NCI-H82 treated with DMSO at 0.1 percent for 48 hours (cell line): ENCODE results near the gene NTNG1.
A peak's percentile ranks its signal among the peaks of the same experiment; 100 is the strongest.

Experiments
- DNase-seq: peaks from one replicate; lab custom pipeline; 2025; ENCODE audit not compliant: unreplicated experiment; lab: John Stamatoyannopoulos, UW

Gene NTNG1

DNA sequence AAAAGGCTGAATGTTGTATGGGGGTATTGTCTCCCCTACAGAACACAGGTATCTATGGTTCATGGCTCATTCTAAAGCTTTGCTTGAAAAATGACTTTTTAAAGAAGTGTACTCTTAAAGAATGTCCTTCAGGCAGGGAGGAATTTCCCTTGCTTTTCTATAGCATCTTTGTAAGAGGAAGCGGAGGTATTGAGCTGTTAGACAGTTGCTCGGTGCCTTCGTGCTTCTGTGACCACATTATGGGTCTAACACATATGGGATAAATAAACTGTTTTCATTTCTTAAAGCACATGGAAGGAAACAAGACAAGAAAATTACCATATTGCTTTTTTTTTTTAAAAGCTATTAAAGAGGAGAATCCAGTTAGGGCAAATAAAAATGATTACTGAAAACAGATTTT lies 182.9 kb downstream of the NTNG1 start:
- no peak for DNase-seq

DNA sequence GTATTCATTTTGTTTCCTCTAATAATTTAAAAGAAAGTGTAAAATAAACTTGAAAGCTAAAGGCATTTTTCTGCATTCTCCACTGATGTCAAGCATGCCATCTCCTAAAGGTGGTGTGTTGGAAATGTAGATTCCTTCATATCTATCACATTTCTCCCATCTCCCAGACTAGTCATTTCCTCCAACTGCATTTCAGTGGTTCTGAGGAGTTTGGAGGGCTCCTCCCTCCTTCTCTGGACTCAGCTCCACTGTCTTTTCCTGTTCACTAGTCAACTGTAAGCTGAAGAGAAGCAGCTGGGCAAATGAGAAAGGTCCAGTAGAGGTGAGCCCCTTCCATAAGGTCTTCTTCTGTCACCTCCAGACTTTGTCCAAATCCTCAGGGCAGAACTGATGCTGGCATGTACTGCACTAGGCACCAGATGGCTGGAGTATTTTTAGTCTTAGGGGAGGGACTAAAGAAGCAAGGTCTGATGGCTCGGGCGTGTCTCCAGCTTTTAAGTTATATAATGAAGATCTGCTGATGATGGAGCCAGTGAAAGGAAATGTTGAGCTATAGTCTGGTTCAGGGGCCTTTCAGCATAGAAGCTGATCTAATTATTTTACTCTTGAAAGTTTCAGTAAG lies 186.1 kb downstream of the NTNG1 start:
- DNase-seq, result peak; percentile 95

DNA sequence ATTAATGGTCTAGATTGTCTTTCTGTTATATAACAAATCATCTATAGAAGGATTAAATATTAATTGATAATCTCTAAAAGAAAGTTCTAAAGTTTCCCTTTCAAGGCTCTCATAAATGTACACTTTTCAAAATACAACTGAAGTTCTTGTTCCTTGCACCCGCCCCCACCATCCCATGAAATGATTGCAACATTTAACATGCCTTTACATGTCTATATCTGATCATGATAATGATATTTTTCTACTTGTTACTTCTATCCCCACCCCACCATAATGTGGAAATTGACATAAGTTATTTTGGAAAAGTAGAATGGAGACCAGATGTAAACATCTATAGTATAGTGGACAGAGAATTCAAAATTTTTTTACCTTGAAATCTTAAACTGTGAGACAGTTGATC lies 186.6 kb downstream of the NTNG1 start:
- peak; percentile 25 for DNase-seq

DNA sequence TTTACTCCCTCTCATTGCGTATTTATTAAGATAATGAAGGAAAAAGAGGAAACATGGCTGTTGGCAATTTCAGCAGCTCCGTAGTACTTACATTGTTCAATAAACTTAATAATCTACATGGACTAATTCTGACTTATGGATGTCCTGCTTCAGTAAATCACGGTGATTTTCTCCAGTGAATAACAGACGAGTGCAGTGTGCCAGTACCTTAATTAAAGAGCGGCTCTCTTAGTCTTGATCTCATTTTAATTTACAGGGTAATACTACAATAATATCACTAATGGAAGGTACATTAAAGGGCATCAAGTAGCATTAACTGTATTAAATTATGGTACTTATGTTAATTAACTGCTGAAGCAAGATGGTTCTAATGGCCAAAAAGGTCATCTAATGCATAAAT lies 187.2 kb downstream of the NTNG1 start:
- peak; percentile 99 for DNase-seq

DNA sequence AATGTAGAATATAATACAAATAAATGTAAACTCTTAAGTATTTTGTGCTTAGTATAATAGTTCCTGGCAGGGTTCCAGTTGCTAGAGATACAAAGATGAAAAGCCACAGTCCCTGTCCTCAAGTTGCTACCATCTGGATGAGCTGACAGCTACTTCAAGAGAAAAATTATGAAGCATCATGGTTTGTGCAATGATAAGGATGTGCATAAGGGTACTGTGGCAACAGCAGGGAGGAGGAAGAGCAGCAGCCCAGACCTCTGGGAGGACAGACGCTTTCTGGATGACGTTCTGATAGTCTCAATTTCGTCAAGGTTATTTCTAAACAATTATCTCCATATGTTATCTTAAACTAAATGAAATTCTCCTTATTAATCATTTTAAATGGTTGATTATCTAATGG lies 198.9 kb downstream of the NTNG1 start:
- no peak for DNase-seq

DNA sequence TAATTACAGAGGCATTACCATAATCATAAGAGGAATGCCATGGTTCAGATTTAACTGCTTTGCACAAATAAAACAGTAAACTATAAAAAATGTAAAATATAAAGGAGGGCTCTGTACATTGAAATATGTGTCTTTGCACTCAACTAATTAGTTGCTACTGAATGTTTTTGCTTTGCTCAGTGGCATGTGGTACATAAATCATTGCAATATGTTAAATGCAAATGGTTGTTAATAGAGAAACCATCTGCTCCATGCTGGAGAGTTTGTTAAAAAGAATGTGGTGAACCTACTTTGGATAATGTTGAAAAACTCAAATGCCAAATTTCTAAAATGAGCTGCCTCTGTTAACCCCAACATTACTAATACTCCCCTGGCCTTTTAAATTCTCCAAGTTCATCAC lies 201.5 kb downstream of the NTNG1 start:
- no peak for DNase-seq

DNA sequence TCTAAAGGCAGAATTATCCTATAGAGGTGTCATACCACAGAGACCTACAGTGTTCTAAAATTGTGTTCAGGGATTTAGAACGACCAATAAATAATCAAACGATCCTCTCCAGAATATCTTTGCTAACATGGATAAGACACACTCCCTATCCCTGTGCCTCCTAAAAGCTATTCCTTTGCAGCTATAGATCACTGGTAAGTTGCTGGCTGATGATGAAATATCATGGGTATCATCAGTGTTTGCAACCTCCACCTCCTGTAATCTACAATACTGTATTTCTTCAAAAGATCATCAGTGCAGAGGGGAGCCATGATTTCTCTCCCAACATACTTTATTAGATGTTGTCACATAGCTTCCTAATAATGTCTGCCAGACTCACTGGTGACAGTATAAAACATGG lies 201.9 kb downstream of the NTNG1 start:
- no peak for DNase-seq

DNA sequence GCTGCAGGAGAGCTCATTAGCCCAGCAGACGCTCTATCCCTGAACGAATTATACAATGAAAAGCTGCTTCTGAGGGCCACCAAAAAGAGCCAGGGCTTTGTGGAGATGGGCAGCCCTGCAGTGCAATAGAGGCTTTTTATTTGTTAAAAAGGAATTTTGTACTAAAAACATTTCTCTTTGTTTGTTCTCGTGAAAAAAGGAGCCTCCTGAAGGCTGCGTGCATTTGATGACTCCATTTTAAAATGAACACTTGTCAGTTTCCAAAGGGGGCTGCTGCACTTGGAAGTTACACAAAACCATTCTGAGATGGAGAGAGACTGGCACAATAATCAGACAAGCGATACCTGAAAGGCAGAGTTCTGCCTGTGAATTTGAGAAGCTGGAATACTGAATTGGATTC lies 202.8 kb downstream of the NTNG1 start:
- DNase-seq, result no peak

DNA sequence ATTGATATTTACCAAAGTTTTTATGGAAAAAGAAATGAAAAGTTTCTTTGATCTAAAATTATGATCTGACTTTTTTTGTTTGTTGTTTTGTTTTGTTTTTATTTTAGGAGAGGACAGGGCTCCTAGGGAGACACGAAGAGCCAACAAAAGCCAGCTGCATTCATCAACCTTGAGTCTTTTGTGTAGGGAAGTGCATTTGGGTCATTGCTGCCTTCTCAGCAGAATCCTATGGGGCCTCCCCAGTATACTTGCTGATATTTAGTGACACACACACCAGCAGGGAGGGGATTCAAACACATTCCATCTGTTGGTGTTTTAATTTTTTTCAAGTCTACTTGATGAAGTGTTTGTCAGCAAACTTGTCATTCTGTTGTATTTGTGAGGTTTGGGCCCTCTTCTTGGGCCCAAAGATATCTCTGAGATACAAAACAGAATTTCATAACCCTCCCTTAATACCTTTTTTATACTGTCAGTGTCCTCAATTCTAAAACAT lies 203.5 kb downstream of the NTNG1 start:
- DNase-seq, result no peak

DNA sequence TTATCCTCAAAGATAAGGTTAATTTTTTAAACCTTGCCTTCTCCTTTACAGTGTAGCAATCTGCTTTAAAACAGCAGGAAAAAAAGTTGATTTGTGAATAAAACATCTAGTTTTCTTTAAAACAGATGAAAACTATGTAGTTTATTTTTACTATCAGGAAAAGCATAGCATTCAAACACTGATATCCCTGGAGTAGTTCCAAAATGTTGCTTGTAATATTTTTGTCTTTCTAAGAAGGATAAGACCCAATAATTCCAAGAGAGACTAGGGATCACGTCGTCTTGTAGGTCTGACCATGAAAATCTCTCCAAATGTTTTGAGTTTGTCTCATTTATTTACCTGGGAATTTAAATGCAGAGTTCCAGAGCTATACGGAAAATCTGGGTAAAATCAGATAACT lies 204.0 kb downstream of the NTNG1 start:
- no peak for DNase-seq

DNA sequence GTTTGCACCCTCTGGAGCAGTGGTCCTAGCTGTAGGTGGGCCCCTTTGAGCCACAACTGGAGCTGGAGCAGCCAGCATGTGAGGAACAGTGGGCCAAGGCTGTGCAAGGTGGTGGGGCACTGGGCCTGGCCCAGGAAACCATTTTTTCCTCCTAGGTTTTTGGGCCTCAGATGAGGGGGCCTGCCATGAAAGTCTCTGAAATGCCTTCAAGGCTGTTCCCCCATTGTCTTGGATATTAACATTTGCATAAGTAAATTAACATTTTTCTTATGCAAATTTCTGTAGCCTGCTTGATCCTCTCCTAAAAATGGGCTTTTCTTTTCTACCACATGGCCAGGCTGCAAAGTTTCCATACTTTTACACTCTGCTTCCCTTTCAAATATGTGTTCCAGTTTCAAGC lies 212.0 kb downstream of the NTNG1 start:
- DNase-seq, result no peak

DNA sequence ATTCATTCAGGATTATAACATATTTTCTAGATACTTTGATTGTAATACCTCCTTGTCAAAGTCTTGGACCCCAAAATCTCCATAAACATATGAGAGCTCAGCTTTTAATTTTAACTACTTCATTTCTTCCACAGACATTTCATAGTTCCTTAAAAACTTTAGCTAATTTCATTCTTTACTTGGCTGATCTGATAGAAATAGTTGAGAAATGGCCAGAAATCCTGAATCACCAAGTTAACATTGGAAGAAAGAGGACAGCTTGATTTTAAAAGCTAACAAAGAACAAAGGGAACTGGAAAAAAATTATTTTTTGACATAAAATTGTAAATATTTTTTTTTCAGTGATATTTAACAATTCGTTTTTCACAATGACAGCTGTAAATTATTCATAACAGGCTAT lies 216.5 kb downstream of the NTNG1 start:
- DNase-seq, result no peak

DNA sequence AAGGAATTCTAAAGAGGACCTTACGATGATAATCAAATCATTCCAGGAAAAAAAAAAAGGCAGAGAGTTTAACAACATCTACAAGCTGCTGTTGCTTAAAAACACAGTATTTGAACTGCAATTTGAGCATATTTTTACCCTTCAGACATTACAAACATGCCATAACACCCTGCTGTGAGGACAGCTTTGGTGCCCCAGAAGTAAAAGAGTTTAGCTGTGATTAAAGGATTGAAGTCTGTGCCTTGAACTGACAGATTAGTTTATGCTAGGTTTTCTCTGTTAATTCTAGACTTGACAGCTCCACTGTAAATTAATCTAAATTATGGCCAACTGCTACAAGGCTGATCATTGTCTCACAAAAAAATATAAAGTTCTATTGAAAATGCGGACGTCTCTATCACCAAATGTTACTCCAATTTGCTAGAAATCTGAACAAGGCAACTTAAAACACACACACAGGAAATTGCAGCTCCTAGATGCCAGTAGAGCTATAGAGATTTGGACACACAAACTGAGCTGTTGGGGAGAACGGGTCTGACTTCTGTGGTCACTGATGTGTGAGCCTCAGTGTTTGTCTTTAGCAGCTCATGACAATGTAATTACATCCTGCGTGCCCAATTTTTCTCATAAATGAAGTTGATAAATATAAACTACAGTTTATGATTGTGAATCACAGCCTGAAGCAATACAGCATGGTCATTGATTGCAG lies 217.9 kb downstream of the NTNG1 start:
- peak; percentile 52 for DNase-seq

DNA sequence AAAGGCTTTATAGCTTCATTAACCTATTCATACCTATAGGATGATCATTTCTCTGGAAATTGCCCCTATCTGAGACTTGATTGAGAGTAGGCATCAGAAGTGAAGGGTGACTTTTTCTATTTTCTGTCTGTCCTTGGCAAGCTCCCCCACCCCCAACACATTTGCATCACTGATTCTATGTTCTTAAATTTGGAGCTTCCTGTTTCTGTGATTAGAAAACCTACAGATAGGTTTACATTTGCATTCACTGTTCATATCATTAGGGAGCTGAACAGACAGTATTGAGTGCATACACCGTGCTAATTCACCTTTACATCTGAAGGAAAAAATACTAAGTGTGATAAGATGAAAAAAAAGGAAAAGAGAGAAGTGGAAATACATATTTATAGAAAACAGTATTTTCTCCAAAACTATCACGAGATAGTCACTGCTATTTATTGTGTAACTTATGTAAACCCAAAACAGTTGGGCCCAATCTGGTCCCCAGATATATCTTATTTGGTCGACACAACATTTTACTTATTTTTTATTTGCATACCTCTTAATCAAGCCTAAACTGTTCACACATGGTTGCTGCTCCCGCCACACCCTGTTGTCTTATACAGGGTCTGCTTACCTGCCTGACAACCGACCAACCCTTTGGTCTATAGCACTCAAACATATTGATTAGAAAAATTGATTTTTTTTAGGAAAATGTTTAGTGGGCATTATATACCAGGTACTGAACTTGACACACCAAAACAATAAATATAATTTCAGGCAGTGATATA lies 218.8 kb downstream of the NTNG1 start:
- DNase-seq, result no peak

DNA sequence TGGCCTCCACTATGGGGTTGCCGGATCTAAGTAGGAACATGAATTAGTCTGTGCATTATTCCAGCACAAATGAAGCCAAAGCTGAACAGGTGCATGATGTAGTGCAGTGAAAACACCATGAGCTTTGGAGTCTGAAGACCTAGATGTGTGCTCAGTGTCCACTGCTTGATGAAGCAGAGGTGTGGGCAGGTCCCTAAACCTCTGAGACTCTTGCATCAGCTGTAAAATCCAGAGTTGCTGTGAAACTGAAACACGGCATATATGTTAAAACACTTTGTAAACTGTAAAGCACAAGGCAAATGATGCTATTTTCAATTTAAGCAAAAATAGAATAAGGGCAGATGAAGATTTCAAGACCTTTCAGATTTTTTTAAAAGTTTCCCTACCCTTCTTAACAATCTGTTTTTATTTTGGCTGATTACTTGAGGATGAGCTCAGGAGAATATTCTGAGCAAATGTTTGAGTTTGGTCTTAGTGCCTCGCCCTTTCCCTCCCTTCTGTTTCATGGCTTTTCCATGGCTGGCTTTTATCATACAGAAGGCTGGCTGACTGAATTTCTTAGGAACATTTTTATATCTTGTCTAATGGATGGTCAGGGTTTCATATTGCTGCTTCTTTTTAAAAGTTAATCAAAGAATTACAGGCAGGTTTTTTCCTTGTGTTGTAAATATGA lies 221.8 kb downstream of the NTNG1 start:
- DNase-seq, result no peak

DNA sequence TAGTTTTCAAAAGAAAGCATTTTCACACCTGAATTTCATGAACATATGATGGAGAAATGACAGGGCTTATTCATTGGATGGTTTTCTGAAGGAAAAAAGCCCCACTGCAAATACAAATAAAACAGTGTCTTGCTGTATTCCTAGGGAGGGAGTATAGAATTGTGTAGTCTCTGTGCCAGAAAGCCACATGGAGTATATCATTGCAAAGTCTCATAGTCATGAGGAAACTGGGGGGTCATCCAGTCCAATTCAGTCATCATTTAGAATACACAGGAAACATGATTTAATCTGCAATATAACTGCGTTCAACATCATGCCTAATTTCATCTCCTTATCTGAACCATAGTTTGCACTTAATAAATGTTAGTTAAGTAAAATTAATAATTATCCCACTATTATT lies 222.3 kb downstream of the NTNG1 start:
- no peak for DNase-seq

DNA sequence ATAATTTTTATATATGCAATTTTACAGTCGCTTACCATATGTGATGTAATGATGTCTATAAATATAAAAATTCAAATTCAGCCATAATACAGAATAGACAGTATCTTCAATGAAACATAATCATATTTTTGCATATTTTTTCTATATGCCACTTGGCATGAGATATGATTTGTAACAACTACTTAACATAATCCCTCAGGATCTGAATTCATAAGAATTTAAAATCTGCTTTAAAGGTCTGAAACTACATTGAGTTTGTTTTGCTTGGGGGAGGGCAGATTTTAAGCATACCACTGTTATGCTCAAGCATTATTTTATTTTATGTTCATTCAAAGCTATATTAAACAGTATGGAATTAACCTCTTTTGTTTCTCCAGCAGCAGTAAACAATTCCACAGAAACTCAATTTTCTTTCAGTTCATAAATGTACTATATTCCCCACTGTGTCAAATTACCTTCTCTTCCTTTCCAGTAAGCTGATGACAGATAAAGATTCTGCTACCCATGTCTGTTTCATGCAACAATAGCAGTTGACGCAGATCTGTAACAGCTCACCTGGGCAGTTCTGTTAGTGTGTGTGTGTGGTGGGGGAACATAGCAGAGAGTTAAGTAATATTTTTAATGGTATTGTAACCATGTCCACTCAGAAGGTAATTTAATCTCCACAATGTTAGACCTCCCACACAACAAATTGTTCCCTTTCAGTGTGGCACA lies 224.8 kb downstream of the NTNG1 start:
- no peak for DNase-seq

DNA sequence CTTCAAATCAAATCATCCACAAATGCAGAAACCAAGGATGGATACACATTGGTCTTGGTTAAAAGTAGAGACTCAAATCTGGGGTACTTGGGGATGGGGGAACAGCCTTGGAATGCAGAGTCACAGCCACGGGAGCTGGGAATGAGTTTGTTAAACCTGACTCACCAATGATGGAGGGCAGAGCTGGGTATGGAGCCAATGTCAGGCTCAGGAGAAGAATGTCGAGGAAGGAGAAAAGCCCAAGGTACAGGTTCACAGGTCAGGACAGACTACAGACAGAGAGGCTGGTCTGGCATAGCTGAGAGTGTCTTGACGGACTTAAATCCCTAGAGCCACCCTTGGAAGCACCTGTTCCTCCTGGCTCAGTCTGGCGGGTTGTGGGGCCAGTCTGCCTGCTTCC lies 237.6 kb downstream of the NTNG1 start:
- no peak for DNase-seq

DNA sequence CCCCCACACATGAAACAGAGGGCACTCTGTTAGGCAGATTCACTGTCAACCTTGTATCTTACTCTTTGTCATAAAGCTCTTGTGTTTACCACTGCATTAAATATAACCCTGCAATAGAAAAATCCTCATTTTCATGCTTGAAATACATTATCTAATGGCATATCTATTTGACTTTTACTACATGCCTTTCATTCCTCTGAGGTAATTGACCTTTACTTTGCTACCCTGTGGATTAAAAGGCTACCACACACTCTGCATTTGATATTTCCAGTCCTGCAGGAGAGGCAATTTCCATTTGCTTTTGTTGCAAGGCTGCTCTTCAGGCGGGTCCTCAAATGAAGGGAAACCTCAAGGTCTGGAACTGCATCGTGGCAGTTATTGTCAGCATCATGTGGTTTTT lies 238.0 kb downstream of the NTNG1 start:
- DNase-seq, result no peak

DNA sequence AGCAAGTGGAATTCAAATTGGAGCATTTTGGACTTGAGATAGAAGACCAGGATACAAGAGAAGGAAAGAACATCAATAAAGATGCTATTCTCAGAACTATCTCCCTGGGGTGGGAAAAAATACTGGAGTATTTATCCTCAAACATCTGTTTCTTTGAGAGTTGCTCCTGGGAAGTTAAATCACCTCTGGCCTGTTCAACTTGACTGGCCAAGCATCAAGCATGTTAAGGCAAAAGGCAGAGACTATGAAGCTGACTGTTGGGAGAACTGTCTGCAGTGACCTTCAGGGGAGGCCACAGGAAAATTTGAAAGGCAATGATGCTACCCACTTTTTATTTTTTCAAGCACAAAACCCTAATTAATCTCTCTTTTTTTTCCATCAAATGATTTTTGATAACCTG lies 239.0 kb downstream of the NTNG1 start:
- no peak for DNase-seq
